ENCODE data around the gene EFL1.
"Not testable (repeated sequence)": the region's sequence is repeated elsewhere in the genome, so short reads cannot be mapped to it uniquely, and the experiment has no call there.

The EFL1 gene

DNA sequence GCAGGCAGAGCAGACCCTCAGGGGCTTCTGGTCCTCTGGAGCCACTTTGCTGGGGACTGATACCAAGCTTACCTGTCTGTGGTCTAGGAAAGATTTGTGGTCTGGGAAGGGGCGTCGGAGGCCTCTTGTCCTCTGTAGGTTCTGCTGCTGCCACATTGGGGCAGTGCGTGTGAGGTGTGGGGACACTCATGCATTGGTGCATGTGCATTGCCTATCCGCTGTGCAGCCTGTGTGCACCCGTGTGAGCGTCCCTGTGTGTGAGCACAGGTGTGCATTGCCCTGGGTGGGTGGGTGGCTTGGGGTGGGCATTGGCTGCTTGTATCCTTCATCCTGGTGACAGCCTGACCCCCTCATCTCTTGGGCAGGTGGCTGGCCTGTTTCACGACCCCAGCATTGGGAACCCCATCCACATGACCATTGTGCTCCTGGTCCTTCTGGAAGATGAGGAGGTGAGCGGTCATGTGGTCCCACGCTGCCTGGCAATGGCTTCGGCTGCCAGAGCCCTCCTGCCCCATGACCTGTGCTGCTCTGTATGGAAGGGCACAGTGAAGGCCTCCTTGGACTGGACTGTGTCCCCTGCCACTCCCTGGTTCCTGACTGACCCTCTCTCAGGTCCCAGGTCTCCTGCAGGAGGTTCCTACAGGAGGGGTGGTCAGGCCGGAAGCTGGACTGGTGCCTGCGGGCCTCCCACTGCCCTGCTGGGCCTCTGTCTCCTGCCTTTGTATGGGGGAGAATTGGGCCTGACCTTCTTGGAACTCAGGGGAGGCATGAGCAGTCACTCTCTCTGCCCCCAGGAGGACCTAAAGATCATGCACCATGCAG is 41.6 kb upstream of the EFL1 start:
- Histone ChIP-seq H3K27me3 (ENCODE audit: insufficient read depth, low read length) (no peaks in the 10 kb centered on the region), H3F3A (ENCODE audit: insufficient read depth, low read length) (no peaks in the 10 kb centered on the region), H3K4me1 (ENCODE audit: insufficient read depth, low read length, severe bottlenecking) (no peaks in the 10 kb centered on the region), H4K20me1 (ENCODE audit: insufficient read depth, low read length) (no peaks in the 10 kb centered on the region), H2AFZ (ENCODE audit: low read length) (no peak overlapping the region), H3K4me2 (ENCODE audit: low read length) (no peak overlapping the region), H3K9me2 (ENCODE audit: low read depth, low read length) (no peaks in the 10 kb centered on the region), H3K36me3 (ENCODE audit: insufficient read depth, low read length) (no peaks in the 10 kb centered on the region), H3K79me2 (ENCODE audit: insufficient read depth, low read length) (no peaks in the 10 kb centered on the region), H3K9me3 (ENCODE audit: low read length) (no peaks in the 10 kb centered on the region), H3K4me3 (ENCODE audit: low read depth, low read length, poor library complexity, severe bottlenecking) (no peak overlapping the region), H3K9ac (ENCODE audit: low read length) (no peak overlapping the region), H3K27ac (ENCODE audit: low read depth, low read length, poor library complexity, severe bottlenecking) (no peak overlapping the region)
- no peak for TF ChIP-seq EZH2 (IDR thresholded peaks at IDR 0.05; ENCODE audit: borderline replicate concordance, low read length)
- TF ChIP-seq, protein P1, sequence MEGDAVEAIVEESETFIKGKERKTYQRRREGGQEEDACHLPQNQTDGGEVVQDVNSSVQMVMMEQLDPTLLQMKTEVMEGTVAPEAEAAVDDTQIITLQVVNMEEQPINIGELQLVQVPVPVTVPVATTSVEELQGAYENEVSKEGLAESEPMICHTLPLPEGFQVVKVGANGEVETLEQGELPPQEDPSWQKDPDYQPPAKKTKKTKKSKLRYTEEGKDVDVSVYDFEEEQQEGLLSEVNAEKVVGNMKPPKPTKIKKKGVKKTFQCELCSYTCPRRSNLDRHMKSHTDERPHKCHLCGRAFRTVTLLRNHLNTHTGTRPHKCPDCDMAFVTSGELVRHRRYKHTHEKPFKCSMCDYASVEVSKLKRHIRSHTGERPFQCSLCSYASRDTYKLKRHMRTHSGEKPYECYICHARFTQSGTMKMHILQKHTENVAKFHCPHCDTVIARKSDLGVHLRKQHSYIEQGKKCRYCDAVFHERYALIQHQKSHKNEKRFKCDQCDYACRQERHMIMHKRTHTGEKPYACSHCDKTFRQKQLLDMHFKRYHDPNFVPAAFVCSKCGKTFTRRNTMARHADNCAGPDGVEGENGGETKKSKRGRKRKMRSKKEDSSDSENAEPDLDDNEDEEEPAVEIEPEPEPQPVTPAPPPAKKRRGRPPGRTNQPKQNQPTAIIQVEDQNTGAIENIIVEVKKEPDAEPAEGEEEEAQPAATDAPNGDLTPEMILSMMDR (IDR thresholded peaks at IDR 0.05; ENCODE audit: low read length) = no peak

DNA sequence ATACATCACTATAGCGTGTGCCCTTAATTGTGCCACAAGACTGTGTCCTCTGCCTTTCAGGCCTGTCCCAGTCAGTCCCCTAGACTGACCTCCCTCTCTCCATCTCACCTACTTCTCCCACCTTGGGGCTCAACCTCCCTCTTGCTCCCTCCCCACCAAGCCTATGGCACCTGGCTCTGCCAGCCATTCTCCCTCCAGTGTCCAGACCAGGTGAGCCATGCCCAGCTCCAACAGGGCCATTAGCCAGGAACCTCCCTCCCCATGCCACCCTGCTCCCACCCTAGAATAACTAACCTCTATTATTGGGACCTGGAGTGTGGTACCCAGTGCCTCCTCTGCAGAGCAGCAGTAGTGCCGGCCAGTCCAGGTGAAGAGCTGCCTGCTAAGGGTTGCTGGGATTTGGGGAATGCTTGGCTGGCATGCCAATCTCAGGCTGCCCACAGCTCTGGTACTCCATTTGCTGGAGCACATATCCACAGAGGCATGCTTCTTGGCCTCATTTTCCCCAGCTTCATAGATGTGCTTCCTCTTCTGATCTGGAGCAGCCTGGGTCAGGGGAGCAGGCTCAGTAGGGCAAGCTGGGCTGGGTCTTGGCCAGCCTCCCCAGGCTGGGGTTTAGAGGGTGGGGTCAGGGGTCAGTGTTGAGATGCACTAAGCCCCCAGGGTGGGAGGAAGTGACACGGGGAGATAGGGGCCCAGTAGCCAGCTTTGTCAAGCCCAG is 38.9 kb upstream of the EFL1 start:
- H3K9me2 ChIP-seq (ENCODE audit: low read depth, low read length) = no peaks in the 10 kb centered on the region
- no peaks in the 10 kb centered on the region for H3K4me1 ChIP-seq (ENCODE audit: insufficient read depth, low read length, severe bottlenecking)
- no peak overlapping the region for H3K27ac ChIP-seq (ENCODE audit: low read depth, low read length, poor library complexity, severe bottlenecking)
- H3K9me3 ChIP-seq (ENCODE audit: low read length) = no peaks in the 10 kb centered on the region
- H2AFZ ChIP-seq (ENCODE audit: low read length) = no peak overlapping the region
- no peaks in the 10 kb centered on the region for H3K27me3 ChIP-seq (ENCODE audit: insufficient read depth, low read length)
- no peaks in the 10 kb centered on the region for H3K79me2 ChIP-seq (ENCODE audit: insufficient read depth, low read length)
- no peak overlapping the region for H3K9ac ChIP-seq (ENCODE audit: low read length)
- no peak for TF ChIP-seq EZH2 (IDR thresholded peaks at IDR 0.05; ENCODE audit: borderline replicate concordance, low read length)
- TF ChIP-seq, protein P1 (IDR thresholded peaks at IDR 0.05; ENCODE audit: low read length) = no peak
- H3F3A ChIP-seq (ENCODE audit: insufficient read depth, low read length) = no peaks in the 10 kb centered on the region
- H3K4me3 ChIP-seq (ENCODE audit: low read depth, low read length, poor library complexity, severe bottlenecking) = no peak overlapping the region
- H3K4me2 ChIP-seq (ENCODE audit: low read length) = no peak overlapping the region
- H3K36me3 ChIP-seq (ENCODE audit: insufficient read depth, low read length) = no peaks in the 10 kb centered on the region
- H4K20me1 ChIP-seq (ENCODE audit: insufficient read depth, low read length) = no peaks in the 10 kb centered on the region

DNA sequence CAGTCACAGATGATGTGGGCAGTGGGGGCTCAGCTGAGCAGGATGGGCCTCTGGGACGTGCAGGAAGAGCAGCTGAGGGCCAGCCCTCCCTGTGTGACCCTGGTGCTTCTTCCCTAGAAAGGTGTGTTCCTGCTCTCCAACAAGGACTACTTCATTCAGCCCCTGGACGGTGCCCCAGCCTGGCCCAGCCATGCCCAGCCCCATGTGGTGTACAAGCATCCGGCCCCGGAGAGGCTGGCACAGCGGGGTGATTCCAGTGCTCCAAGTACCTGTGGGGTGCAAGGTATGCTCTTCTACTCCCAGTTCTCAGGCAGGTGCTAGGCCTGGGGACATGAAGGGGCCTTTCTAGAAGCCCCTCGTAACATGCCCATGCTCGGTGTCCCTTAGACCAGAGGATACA is 38.3 kb upstream of the EFL1 start:
- no peaks in the 10 kb centered on the region for H3K4me1 ChIP-seq (ENCODE audit: insufficient read depth, low read length, severe bottlenecking)
- no peak overlapping the region for H2AFZ ChIP-seq (ENCODE audit: low read length)
- H3K27me3 ChIP-seq (ENCODE audit: insufficient read depth, low read length) = no peaks in the 10 kb centered on the region

DNA sequence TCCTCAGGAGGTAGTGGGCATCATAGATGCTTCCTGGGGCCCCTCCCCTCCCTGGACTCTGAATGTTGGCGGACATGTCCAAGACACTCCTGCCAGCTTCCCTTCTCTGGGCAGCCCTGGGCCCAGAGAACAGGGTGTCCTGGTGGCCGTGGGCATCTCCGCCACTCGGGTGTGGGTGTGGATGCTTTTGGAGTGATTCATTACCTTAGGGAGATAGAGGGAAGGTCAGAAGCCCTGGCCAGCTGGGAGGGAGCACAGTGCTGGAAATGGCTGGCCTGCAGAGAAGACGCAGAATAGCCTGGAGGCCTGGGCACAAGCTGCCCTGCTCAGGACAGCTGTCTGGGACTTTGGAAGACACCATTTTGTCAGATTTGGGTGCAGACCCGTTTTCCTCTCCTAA is 37.8 kb upstream of the EFL1 start:
- not testable (repeated sequence) for H3K4me1 ChIP-seq (ENCODE audit: insufficient read depth, low read length, severe bottlenecking); H3F3A ChIP-seq (ENCODE audit: insufficient read depth, low read length); H3K9me3 ChIP-seq (ENCODE audit: low read length); H4K20me1 ChIP-seq (ENCODE audit: insufficient read depth, low read length); H3K79me2 ChIP-seq (ENCODE audit: insufficient read depth, low read length); H3K9ac ChIP-seq (ENCODE audit: low read length); H3K4me3 ChIP-seq (ENCODE audit: low read depth, low read length, poor library complexity, severe bottlenecking); H3K27ac ChIP-seq (ENCODE audit: low read depth, low read length, poor library complexity, severe bottlenecking); H3K4me2 ChIP-seq (ENCODE audit: low read length); H2AFZ ChIP-seq (ENCODE audit: low read length); H3K9me2 ChIP-seq (ENCODE audit: low read depth, low read length); H3K36me3 ChIP-seq (ENCODE audit: insufficient read depth, low read length); H3K27me3 ChIP-seq (ENCODE audit: insufficient read depth, low read length)

More for the DNA sequence above, 38.3 kb upstream of the EFL1 start:
- H4K20me1 ChIP-seq (ENCODE audit: insufficient read depth, low read length) = no peaks in the 10 kb centered on the region
- no peak overlapping the region for H3K27ac ChIP-seq (ENCODE audit: low read depth, low read length, poor library complexity, severe bottlenecking)
- H3K9me2 ChIP-seq (ENCODE audit: low read depth, low read length) = no peaks in the 10 kb centered on the region
- no peaks in the 10 kb centered on the region for H3K36me3 ChIP-seq (ENCODE audit: insufficient read depth, low read length)
- H3K4me3 ChIP-seq (ENCODE audit: low read depth, low read length, poor library complexity, severe bottlenecking) = no peak overlapping the region
- no peaks in the 10 kb centered on the region for H3K79me2 ChIP-seq (ENCODE audit: insufficient read depth, low read length)
- TF ChIP-seq EZH2 (IDR thresholded peaks at IDR 0.05; ENCODE audit: borderline replicate concordance, low read length) = no peak
- TF ChIP-seq, protein P1 (IDR thresholded peaks at IDR 0.05; ENCODE audit: low read length) = no peak
- H3F3A ChIP-seq (ENCODE audit: insufficient read depth, low read length) = no peaks in the 10 kb centered on the region
- no peaks in the 10 kb centered on the region for H3K9me3 ChIP-seq (ENCODE audit: low read length)
- no peak overlapping the region for H3K9ac ChIP-seq (ENCODE audit: low read length)
- no peak overlapping the region for H3K4me2 ChIP-seq (ENCODE audit: low read length)

DNA sequence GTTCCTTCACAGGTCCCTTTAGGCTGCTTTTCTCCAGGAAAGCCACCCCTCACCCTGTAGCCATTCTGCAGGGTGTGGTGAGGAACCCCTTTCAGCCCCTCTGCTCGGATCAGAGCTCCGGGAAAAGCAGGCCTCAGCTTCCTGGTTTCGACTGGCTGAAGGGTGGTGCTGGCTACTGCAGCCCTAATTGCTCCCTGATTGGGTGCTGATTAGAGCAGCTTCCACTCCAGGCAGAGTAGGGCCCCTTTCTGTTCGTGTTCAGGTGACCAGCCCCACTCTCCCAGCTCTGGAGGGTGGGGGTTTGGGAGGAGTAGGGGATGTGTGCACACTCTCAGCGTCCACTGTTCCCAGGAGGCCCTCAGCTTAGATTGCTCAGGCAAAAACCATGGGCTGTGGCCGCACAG is 37.0 kb upstream of the EFL1 start:
- H3K79me2 ChIP-seq (ENCODE audit: insufficient read depth, low read length); H3K9ac ChIP-seq (ENCODE audit: low read length); H3F3A ChIP-seq (ENCODE audit: insufficient read depth, low read length); H3K27ac ChIP-seq (ENCODE audit: low read depth, low read length, poor library complexity, severe bottlenecking); H3K4me2 ChIP-seq (ENCODE audit: low read length); H3K9me3 ChIP-seq (ENCODE audit: low read length); H3K4me3 ChIP-seq (ENCODE audit: low read depth, low read length, poor library complexity, severe bottlenecking); H3K36me3 ChIP-seq (ENCODE audit: insufficient read depth, low read length); H2AFZ ChIP-seq (ENCODE audit: low read length); H4K20me1 ChIP-seq (ENCODE audit: insufficient read depth, low read length); H3K9me2 ChIP-seq (ENCODE audit: low read depth, low read length); H3K27me3 ChIP-seq (ENCODE audit: insufficient read depth, low read length); H3K4me1 ChIP-seq (ENCODE audit: insufficient read depth, low read length, severe bottlenecking): not testable (repeated sequence)

Data from OCI-LY1 (cell line).